ENCODE measurements around the gene MPND.

The MPND gene

DNA sequence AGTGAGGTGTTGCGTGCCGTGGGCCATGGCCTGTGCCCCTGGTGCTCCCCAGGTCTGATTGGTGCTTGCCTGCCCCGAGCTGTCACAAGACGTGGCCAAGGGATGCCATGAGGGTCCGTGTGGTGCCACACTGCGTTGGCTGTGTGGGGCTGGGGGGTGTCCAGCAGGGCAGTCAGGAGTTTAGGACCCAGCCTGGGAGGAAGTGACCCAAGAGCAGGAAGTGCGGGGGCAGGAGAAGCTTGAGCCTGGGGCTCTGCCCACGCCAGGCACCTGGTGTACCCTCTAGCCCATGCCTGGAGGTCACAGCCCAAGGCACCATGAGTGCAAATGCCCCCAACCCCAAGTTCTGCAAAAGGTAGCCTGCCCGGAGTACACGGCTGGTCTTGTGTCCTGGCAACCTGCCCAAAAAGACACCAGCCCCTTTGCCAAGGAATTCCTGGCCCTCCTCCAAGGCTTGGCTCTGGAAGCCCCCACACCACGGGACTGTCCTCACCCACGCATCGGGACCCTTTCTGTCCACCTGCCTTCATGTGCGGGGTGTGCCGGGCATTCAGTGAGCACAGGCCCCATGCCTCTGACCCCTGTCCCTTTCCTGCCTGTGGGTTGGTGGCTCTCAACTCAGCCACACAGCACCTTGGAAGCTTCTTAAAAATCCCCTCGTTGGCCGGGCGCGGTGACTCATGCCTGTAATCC lies 24.9 kb downstream of the MPND start:
- no peak for DNase-seq

GRCh38 chr19:4369109-4369887 lies 25.9 kb downstream of the MPND start:
- DNase-seq, result peak; percentile 68

DNA sequence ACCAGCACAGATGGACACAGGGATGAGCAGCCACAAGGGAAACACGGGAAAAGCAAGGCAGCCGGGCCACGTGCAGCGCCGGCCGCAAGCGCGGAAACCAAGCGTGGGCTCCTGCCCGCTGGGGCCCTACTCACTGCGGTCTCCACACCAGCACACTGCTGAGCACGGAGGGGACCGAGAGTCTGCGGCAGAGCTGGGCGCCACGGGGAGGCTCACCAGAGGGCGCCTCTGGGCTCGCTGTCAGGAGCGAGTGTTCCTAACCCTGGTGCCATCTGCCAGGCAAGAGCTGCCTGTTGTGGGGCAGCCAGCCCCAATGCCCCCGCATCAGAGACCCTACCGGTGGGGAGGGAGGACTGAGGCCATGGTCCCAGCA lies 26.5 kb downstream of the MPND start:
- DNase-seq, result peak; percentile 66

- no peak for DNase-seq
These were observed 27.2 kb downstream of the MPND start for GRCh38 chr19:4370418-4371041.

DNA sequence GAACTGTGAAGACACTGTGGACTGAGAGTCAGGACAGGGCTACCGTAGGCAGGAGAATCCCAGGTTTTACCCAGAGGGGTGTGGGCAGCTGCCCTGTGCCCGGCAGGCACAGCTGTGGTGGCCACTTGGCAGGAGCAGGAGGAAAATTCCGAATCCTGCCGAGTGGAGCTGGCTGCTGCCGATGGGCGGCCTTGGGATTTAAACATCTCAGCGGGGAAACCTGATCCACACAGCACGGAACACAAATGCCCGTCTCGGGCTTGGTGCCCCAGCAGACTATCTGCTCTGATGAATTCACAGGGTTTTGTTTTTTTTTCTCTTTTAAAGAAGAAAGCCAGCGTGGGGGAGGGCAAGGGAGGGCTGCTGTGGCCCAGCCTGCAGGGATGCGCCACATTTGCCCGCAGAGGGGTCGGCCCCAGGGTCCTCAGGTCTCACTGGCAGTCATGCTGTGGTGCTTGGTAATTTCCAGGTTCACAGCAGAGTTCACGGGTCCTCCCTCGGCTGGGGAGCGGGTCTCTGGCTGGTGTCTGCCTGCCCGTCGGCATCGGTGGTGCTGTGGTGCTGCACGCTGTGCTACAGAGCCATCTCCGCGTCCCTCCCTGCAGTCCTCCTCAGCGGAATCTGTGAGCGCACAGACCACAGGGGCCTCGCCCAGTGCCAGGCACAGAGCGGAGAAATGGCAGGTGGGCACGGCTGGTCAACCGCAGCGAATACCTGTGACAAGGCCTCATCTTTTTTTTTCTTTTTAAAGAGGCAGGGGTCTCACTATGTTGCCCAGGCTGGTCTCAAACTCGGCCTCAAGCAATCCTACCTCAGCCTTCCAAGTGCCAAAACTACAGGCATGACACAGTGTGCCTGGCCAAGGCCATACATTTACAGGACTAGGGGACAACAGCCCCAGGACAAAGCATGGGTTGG lies 28.1 kb downstream of the MPND start:
- DNase-seq, result no peak

DNA sequence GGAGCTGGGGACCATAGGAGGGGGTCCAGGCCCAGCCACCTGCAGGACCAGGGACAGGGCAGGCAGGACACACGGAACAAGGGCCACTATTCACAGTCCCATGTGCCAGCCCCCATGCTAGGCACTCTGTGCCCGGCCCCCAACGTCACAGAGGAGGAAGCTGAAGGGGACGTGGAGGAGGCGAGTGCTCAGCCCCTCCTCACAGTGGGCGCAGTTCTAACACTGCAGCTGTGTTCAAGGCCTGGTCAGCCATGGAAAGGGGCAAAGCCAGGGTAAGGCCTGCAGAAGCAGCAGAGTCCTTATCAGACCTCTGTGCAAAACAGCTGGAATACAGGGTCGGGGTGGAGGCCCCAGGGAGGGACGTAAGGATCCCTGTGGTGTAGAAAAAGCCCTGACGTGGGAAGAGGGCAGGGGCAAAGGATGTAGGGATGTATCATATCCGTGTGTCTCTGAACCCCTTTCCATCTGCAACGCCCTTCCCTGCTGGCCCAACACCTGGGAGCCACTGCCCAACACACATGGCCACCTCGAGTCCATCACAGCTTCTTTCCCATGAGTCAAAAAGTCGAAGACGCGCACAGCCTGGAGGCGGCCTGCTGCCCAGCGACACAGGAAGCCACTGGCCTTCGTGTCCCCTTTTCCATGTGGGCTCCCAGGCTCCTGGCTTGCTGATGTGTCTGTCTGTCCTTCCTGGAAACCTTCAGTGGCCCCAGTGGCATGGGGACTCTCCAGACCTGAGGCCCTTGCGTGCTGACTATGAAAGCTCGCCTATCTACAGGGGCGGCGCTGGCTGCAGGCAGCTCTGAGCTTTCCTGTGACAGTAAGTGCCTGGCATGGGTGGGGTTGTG lies 29.0 kb downstream of the MPND start:
- no peak for DNase-seq

DNA sequence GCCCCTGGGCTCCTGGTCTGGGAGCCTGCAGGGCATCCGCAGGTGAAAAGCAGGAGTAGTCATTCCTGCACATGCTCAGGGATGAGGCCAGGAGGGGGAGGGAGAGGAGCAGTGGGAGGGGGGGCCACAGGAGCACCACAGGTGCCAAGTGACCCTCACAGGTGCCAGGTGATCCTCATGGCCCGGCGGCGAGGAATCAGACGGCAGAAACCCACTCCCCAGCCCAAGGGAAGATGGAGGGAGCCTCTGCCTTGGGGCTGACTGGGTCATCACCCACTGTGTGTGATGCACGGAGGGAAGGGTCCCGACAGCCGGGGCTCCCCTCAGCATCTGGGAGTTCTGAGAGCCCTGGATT lies 29.6 kb downstream of the MPND start:
- DNase-seq, result no peak

- no peak for DNase-seq
These were observed 30.5 kb downstream of the MPND start for GRCh38 chr19:4373601-4374497.

DNA sequence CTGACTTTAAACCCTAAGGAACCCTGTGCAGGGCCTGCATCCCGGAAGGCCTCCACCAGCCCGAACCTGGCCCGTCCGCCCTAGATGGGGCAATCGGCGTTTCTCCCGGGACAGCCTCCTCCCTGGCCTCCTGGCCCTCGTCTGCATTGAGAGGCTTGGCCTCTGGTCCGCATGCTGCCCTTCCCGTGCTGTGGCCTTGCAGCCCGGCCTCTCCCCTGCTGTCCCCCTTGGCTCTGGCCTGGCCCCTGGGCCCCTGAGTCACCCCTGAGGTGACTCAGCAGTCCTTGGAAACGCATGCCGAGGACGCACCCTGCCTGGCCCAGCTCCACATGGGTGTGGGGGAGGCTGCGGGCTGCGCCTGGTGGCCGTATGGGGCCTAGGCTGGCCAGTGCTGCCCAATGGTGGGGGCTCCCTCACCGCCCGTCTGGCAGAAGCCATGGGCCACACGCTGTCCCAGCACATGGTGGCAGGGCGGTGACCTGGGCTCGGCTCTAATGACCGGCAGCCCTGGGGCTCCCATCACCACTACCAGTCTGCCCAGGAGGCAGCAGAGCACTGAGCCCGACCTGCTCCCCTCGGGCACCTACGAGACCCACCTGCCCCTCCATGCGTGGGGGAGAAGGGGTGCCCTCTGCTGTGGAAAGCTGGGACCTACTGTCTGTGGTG lies 31.3 kb downstream of the MPND start:
- no peak for DNase-seq

- no peak for DNase-seq
These were observed 32.0 kb downstream of the MPND start for GRCh38 chr19:4375164-4376027.

GRCh38 chr19:4376028-4376670 lies 32.8 kb downstream of the MPND start:
- no peak for DNase-seq

DNA sequence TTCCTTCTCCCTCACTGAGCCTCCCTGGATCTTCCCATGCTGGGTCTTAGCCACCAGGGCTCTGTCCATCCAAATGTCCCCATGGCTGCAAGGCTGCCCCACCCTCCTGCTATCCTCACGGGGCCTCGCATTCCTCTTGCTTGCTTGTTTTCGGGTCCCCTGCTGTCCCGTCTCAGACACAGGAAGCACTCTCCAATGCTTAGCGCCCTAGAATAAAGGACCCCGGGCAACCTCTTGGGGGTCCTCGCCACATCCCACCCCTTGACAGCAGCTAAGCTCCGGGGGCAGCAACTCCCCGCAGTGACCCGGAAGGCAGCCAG lies 33.3 kb downstream of the MPND start:
- DNase-seq, result no peak

GRCh38 chr19:4376991-4377781 lies 33.8 kb downstream of the MPND start:
- no peak for DNase-seq

- no peak for DNase-seq
These were observed 35.5 kb downstream of the MPND start for GRCh38 chr19:4378886-4379285.

- DNase-seq, result no peak
These were observed 36.3 kb downstream of the MPND start for GRCh38 chr19:4379383-4380253.

- DNase-seq, result peak; percentile 56
These were observed 36.9 kb downstream of the MPND start for GRCh38 chr19:4380254-4380727.
